Stimulated activated CD8-positive, alpha-beta memory T cell treated with anti-CD3 and anti-CD28 coated beads, Interleukin-12 subunit alpha, Interleukin-12 subunit beta, amount 100 ng/mL, for 24 hours (primary cell): Measurements from ENCODE around the gene SMYD3.

Source experiments
- DNase-seq: peaks from one replicate; pipeline ENCODE4 v3.0.0-alpha.2; 2020; ENCODE audit errors: extremely low read depth

The SMYD3 gene

GRCh38 chr1:246275036-246275435 lies 232.0 kb downstream of the SMYD3 start:
- no peak for DNase-seq

GRCh38 chr1:246274186-246274585 lies 232.9 kb downstream of the SMYD3 start:
- no peak for DNase-seq

GRCh38 chr1:246271516-246271915 lies 235.6 kb downstream of the SMYD3 start:
- no peak for DNase-seq

GRCh38 chr1:246270236-246270635 lies 236.8 kb downstream of the SMYD3 start:
- no peak for DNase-seq

- DNase-seq: no peak
Observed at GRCh38 chr1:246269466-246269865, 237.6 kb downstream of the SMYD3 start.

GRCh38 chr1:246267896-246268295 lies 239.2 kb downstream of the SMYD3 start:
- no peak for DNase-seq

- DNase-seq: no peak
Observed at GRCh38 chr1:246267426-246267825, 239.7 kb downstream of the SMYD3 start.

- DNase-seq: no peak
Observed at GRCh38 chr1:246265481-246265880, 241.6 kb downstream of the SMYD3 start.

- DNase-seq: no peak
Observed at GRCh38 chr1:246262281-246262680, 244.8 kb downstream of the SMYD3 start.

- no peak for DNase-seq
Observed at GRCh38 chr1:246261639-246262038, 245.4 kb downstream of the SMYD3 start.

- DNase-seq: no peak
Observed at GRCh38 chr1:246258250-246258649, 248.8 kb downstream of the SMYD3 start.

GRCh38 chr1:246255773-246256172 lies 251.3 kb downstream of the SMYD3 start:
- DNase-seq: no peak

GRCh38 chr1:246254854-246255253 lies 252.2 kb downstream of the SMYD3 start:
- DNase-seq: no peak

- no peak for DNase-seq
Observed at GRCh38 chr1:246246430-246246829, 260.6 kb downstream of the SMYD3 start.

- no peak for DNase-seq
Observed at GRCh38 chr1:246245541-246245940, 261.5 kb downstream of the SMYD3 start.

- DNase-seq: no peak
Observed at GRCh38 chr1:246232126-246232525, 275.0 kb downstream of the SMYD3 start.

GRCh38 chr1:246226041-246226440 lies 281.0 kb downstream of the SMYD3 start:
- no peak for DNase-seq

- no peak for DNase-seq
Observed at GRCh38 chr1:246221485-246222255, 285.4 kb downstream of the SMYD3 start.

GRCh38 chr1:246220495-246221065 lies 286.5 kb downstream of the SMYD3 start:
- no peak for DNase-seq

GRCh38 chr1:246219508-246220030 lies 287.5 kb downstream of the SMYD3 start:
- DNase-seq: no peak

GRCh38 chr1:246218686-246219085 lies 288.4 kb downstream of the SMYD3 start:
- no peak for DNase-seq

GRCh38 chr1:246216906-246217305 lies 290.2 kb downstream of the SMYD3 start:
- no peak for DNase-seq

- no peak for DNase-seq
Observed at GRCh38 chr1:246215510-246215903, 291.6 kb downstream of the SMYD3 start.
